HL-60/S4 treated with phorbol 12-myristate 13-acetate at 8.2 ng/mL for 4 days and 3 days (cell line): Measurements from ENCODE around the gene SPTBN2.

ENCODE experiments used
- in situ Hi-C: fragments of 300-500 bp; cut with MboI; formaldehyde crosslinking; loops from 2 replicates; pipeline ENCODE4 v1.15.0; 2022; ENCODE audit warnings: low sequenced_read_pairs

The SPTBN2 gene

GRCh38 chr11:66704659-66705360, 24.2 kb downstream of the SPTBN2 start:
- in situ Hi-C loops: no loop called here

- in situ Hi-C loops: no loop called here
Observed at GRCh38 chr11:66701432-66702240, 27.4 kb downstream of the SPTBN2 start.

GRCh38 chr11:66700742-66701141, 28.3 kb downstream of the SPTBN2 start:
- in situ Hi-C loops: no loop called here

GRCh38 chr11:66700337-66700736, 28.7 kb downstream of the SPTBN2 start:
- in situ Hi-C loops: no loop called here

- in situ Hi-C loops: no loop called here
Observed at GRCh38 chr11:66698491-66698890, 30.5 kb downstream of the SPTBN2 start.

GRCh38 chr11:66697988-66698387, 31.0 kb downstream of the SPTBN2 start:
- in situ Hi-C loops: no loop called here

- in situ Hi-C loops: no loop called here
Observed at GRCh38 chr11:66696146-66696545, 32.9 kb downstream of the SPTBN2 start.

- in situ Hi-C loops: loop anchor here (5.0 kb wide), 1 partner anchor 138 kb away; no protein-coding TSS in a partner anchor
Observed at GRCh38 chr11:66694732-66695207, 34.2 kb downstream of the SPTBN2 start.

GRCh38 chr11:66694056-66694410, 35.0 kb downstream of the SPTBN2 start:
- in situ Hi-C loops: loop anchor here (5.0 kb wide), 1 partner anchor 138 kb away; no protein-coding TSS in a partner anchor

- in situ Hi-C loops: loop anchor here (5.0 kb wide), 1 partner anchor 139 kb away; no protein-coding TSS in a partner anchor
Observed at GRCh38 chr11:66693356-66694055, 35.5 kb downstream of the SPTBN2 start.

- in situ Hi-C loops: loop anchor here (5.0 kb wide), 1 partner anchor 139 kb away; no protein-coding TSS in a partner anchor
Observed at GRCh38 chr11:66692871-66693331, 36.1 kb downstream of the SPTBN2 start.

GRCh38 chr11:66692446-66692845, 36.6 kb downstream of the SPTBN2 start:
- in situ Hi-C loops: loop anchor here (5.0 kb wide), 1 partner anchor 140 kb away; no protein-coding TSS in a partner anchor

- in situ Hi-C loops: loop anchor here (5.0 kb wide), 1 partner anchor 141 kb away; no protein-coding TSS in a partner anchor
Observed at GRCh38 chr11:66691311-66691980, 37.6 kb downstream of the SPTBN2 start.

GRCh38 chr11:66689661-66690590, 39.1 kb downstream of the SPTBN2 start:
- in situ Hi-C loops: loop anchor here (5.0 kb wide), 1 partner anchor 142 kb away; no protein-coding TSS in a partner anchor

- in situ Hi-C loops: no loop called here
Observed at GRCh38 chr11:66688561-66689534, 40.2 kb downstream of the SPTBN2 start.

- in situ Hi-C loops: no loop called here
Observed at GRCh38 chr11:66687831-66688281, 41.2 kb downstream of the SPTBN2 start.

GRCh38 chr11:66686801-66687750, 41.9 kb downstream of the SPTBN2 start:
- in situ Hi-C loops: no loop called here
